GM10847 (cell line): ENCODE data around the gene COX7A2.

Experiments
- POLR2A ChIP-seq: IDR thresholded peaks from 2 replicates; pipeline ENCODE4 v1.6.1; 2011; ENCODE audit not compliant: insufficient read length; ENCODE audit errors: extremely low read depth

The COX7A2 gene

GRCh38 chr6:75201021-75201420 is 42.6 kb downstream of the COX7A2 start:
- no peak for TF ChIP-seq POLR2A

GRCh38 chr6:75199889-75200288 is 43.7 kb downstream of the COX7A2 start:
- no peak for TF ChIP-seq POLR2A

- no peak for TF ChIP-seq POLR2A
These were observed 47.4 kb downstream of the COX7A2 start for GRCh38 chr6:75196081-75196687.

- TF ChIP-seq POLR2A = no peak
These were observed 55.2 kb downstream of the COX7A2 start for GRCh38 chr6:75188221-75188925.
